Heart left ventricle (tissue), 16 donors: Measurements from ENCODE around the gene ACAA2. TPM values are rescaled to one million over a fixed set of nuclear protein-coding genes. Genes with fewer than 3 reads are reported as not detected.
A peak's percentile ranks its signal among the peaks of the same experiment; 100 is the strongest.

Experiments
- ATAC-seq, 4 donors: fragments of 200-7000 bp; cut with Tn5 transposase; one replicate each; pipeline ENCODE4 v1.9.1; 2020 to 2022; ENCODE audit warnings: moderate library complexity in 4 of 4, mild to moderate bottlenecking in 3 of 4, moderate number of reproducible peaks in 1 of 4
- DNase-seq, 5 donors: peaks; one replicate each; pipeline ENCODE4 v3.0.0-alpha.2; 2020
- H3K27ac ChIP-seq, 12 donors: fragments of 200-600 bp; sonication (generic) in 4 of 12; one replicate each; pipeline versions ENCODE4 v1.5.0 to v1.8.0; 2016 to 2022; ENCODE audit warnings: mild to moderate bottlenecking in 2 of 12
- H3K27me3 ChIP-seq, 9 donors: fragments of 200-600 bp; sonication (generic) in 2 of 9; one replicate each; pipeline versions ENCODE4 v1.5.1 to v1.8.0; 2016 to 2022; ENCODE audit warnings: mild to moderate bottlenecking in 3 of 9
- H3K36me3 ChIP-seq, 9 donors: fragments of 200-600 bp; sonication (generic) in 2 of 9; one replicate each; pipeline versions ENCODE4 v1.5.0 to v1.8.0; 2018 to 2022; ENCODE audit warnings: mild to moderate bottlenecking in 2 of 9
- H3K4me1 ChIP-seq, 12 donors: fragments of 200-600 bp; sonication (generic) in 4 of 12; one replicate each; pipeline versions ENCODE4 v1.5.0 to v1.8.0; 2016 to 2022; ENCODE audit warnings: mild to moderate bottlenecking in 3 of 12
- H3K4me3 ChIP-seq, 12 donors: fragments of 200-600 bp; sonication (generic) in 4 of 12; one replicate each; pipeline versions ENCODE4 v1.5.0 to v1.8.0; 2017 to 2022; ENCODE audit warnings: mild to moderate bottlenecking in 9 of 12, moderate library complexity in 4 of 12
- H3K9me3 ChIP-seq, 12 donors: fragments of 200-600 bp; sonication (generic) in 4 of 12; one replicate each; pipeline versions ENCODE4 v1.5.0 to v1.8.0; 2016 to 2022; ENCODE audit warnings: mild to moderate bottlenecking in 1 of 12
- CTCF ChIP-seq, 12 donors: fragments of 200-600 bp; sonication (generic) in 4 of 12; IDR thresholded peaks; one replicate each; pipeline versions ENCODE4 v1.5.0 to v1.8.0; 2018 to 2022; ENCODE audit warnings: antibody characterized with exemption in 12 of 12, mild to moderate bottlenecking in 5 of 12
- POLR2A ChIP-seq, 2 donors: fragments of 450-650 bp; IDR thresholded peaks; one replicate each; pipeline ENCODE4 v1.6.1; 2017; ENCODE audit warnings: antibody characterized with exemption in 2 of 2, mild to moderate bottlenecking in 2 of 2, moderate library complexity in 2 of 2
- WGBS, 4 donors: extraction: QIAGEN DNeasy Blood & Tissue Kit in 2 of 4; methylation state at CpG; one replicate each; pipeline versions ENCODE4 v1.1.5 to v1.1.7; 2013 to 2018; 5-methylcytosine and 5-hydroxymethylcytosine counted together
- intact Hi-C, 10 donors: fragments of 100-400 bp; cut with DNase I; formaldehyde crosslinking; loops; one replicate each; pipeline versions ENCODE4 v1.11.1 to v1.14.2; 2022
- polyA plus RNA-seq, 2 donors: library from polyadenylated mRNA; stranded (reverse); fragments of 200-250 nt; gene quantifications; one replicate each; pipeline ENCODE4 v1.2.3, GENCODE V29; 2013
- total RNA-seq, 9 donors: library from RNA; depleted of rRNA in 2 of 9; stranded (reverse); fragments of >200 nt in 2 of 9; fragmentation: NEBNext Ultra II Directional in 3 of 9; extraction: Animal tissue kit (Norgen Biotek cat#: 25700) in 3 of 9; gene quantifications; one replicate each; pipeline versions ENCODE4 v1.1.0 to v1.2.4, GENCODE V29; 2016 to 2023
- donor health status: ischemic (EF 13 %, LVEDD 7.1; RV severe dilation, severe dysfunction).
- donor health status: healthy with polysubstance abuse.
- donor health status: DM: no; HTN: yes; CAD: no.
- donor health status: DM: no; HTN: no; CAD: no.
- donor health status: ischemic (EF 25% LVEDD 6.9; RV normal size, moderate dysfunction).
- donor health status: ischemic (EF 25% LVEDD 5.7; RV mildly dilated, moderate dysfunction).
- donor health status: healthy.
- donor health status: DM: yes; HTN: yes; CAD: no.
- donor health status: ischemic (EF 35%, LVEDD 5.7; RV mildly dilated, moderate dysfunction).
- donor health status: nonischemic (EF 11% LVEDD 7.7; RV severe dilation, severe dysfunction).
- donor health status: DM: yes; HTN: yes; CAD: no.
- donor health status: PGD.
- donor health status: ischemic (EF 29% LVEDD 5.4; RV normal size, mild dysfunction).
- donor health status: nonischemic (EF 23%, LVEDD 6.1; RV moderate dilation, normal function).

Gene ACAA2
- total and polyA plus RNA-seq, 11 donors: 129 to 379 (median 221) TPM

- no peak overlapping the region for H3K27ac ChIP-seq
- no peaks in the 10 kb centered on the region for H3K9me3 ChIP-seq
- no peaks in the 10 kb centered on the region for H3K36me3 ChIP-seq
- ATAC-seq: no peak
- TF ChIP-seq POLR2A (IDR thresholded peaks at IDR 0.05) (no peak), CTCF (IDR thresholded peaks at IDR 0.05) (no peak)
- H3K27me3 ChIP-seq: no peaks in the 10 kb centered on the region
- peaks cover 0 to 20% (median 1%) of the 10 kb centered on the region in 12 donors for H3K4me1 ChIP-seq
- intact Hi-C loops: loop anchor here in 1 of 10 donors (10.0 kb wide), 1 partner anchor 323 kb away; the partner anchor contains the start of gene RPL17
- DNase-seq: no peak
- no peak overlapping the region for H3K4me3 ChIP-seq
- 89 to 97% (median 96%) methylated on average over 5 of the region's 5 CpGs for WGBS, 4 donors
Measured at GRCh38 chr18:49817947-49818346, 4.6 kb upstream of the ACAA2 start.

- DNase-seq (no peak), ATAC-seq (no peak)
- Histone ChIP-seq H3K27me3 (no peaks in the 10 kb centered on the region), H3K4me1 (peaks cover 0 to 40% (median 16%) of the 10 kb centered on the region in 12 donors), H3K27ac (no peak overlapping the region), H3K4me3 (no peak overlapping the region), H3K36me3 (no peaks in the 10 kb centered on the region), H3K9me3 (no peaks in the 10 kb centered on the region)
- TF ChIP-seq POLR2A (IDR thresholded peaks at IDR 0.05) (no peak), CTCF (IDR thresholded peaks at IDR 0.05) (no peak)
- WGBS, 4 donors: 92 to 96% (median 95%) methylated on average over 4 of the region's 4 CpGs
- intact Hi-C loops: loop anchor here in 1 of 10 donors (10.0 kb wide), 1 partner anchor 321 kb away; the partner anchor contains the start of gene RPL17
Measured at GRCh38 chr18:49815927-49816326, 2.6 kb upstream of the ACAA2 start.

- intact Hi-C loops: loop anchor here in 2 of 10 donors (5.0 to 10.0 kb wide), 3 partner anchors 319 to 473 kb away; partner anchors contain the start of genes CXXC1 (in 1 of the 2), MBD1 (in 1 of the 2) and RPL17 (in 1 of the 2)
- TF ChIP-seq POLR2A (IDR thresholded peaks at IDR 0.05): no peak
- no peak for TF ChIP-seq CTCF (IDR thresholded peaks at IDR 0.05)
Measured at GRCh38 chr18:49814147-49814499, 790 bp upstream of the ACAA2 start.

GRCh38 chr18:49813069-49813318 lies 339 bp downstream of the ACAA2 start:
- Histone ChIP-seq H3K4me3 (peak overlapping the region; percentile 71 to 96 (median 86)), H3K9me3 (peaks cover 0 to 17% (median 7%) of the 10 kb centered on the region in 12 donors), H3K27ac (peak overlapping the region; percentile 82 to 100 (median 97)), H3K27me3 (no peaks in the 10 kb centered on the region), H3K4me1 (peaks cover 0 to 28% (median 15%) of the 10 kb centered on the region in 12 donors), H3K36me3 (no peaks in the 10 kb centered on the region)
- ATAC-seq (peak; percentile 19 to 37 (median 29)), DNase-seq (peak; percentile 38 to 73 (median 44))
- WGBS, 4 donors: 1 to 3% (median 1%) methylated on average over 17 of the region's 17 CpGs
- TF ChIP-seq CTCF (IDR thresholded peaks at IDR 0.05) (no peak), POLR2A (IDR thresholded peaks at IDR 0.05) (no peak)
- intact Hi-C loops: loop anchor here in 2 of 10 donors (5.0 to 10.0 kb wide), 3 partner anchors 318 to 474 kb away; partner anchors contain the start of genes CXXC1 (in 1 of the 2), MBD1 (in 1 of the 2) and RPL17 (in 1 of the 2)

More at GRCh38 chr18:49814147-49814499, 790 bp upstream of the ACAA2 start:
- Histone ChIP-seq H3K27ac (peak overlapping the region; percentile 82 to 100 (median 97)), H3K9me3 (peaks cover 0 to 10% (median 4%) of the 10 kb centered on the region in 12 donors), H3K4me3 (peak overlapping the region; percentile 71 to 96 (median 86)), H3K36me3 (no peaks in the 10 kb centered on the region), H3K4me1 (peaks cover 0 to 30% (median 15%) of the 10 kb centered on the region in 12 donors), H3K27me3 (no peaks in the 10 kb centered on the region)
- peak; percentile 37 to 70 (median 62) for ATAC-seq
- peak in 2 of 5 donors; percentile 45 to 71 for DNase-seq
- 0 to 3% (median 0%) methylated on average over 13 to 24 of the region's 24 CpGs for WGBS, 4 donors
